ENCODE results near the gene LYST.

- TF ChIP-seq CTCF (IDR thresholded peaks at IDR 0.05): no peak
- no peak for TF ChIP-seq EP300 (IDR thresholded peaks at IDR 0.05)
- no peak for TF ChIP-seq POLR2A (IDR thresholded peaks at IDR 0.05)
- no peak for TF ChIP-seq POLR2AphosphoS5 (IDR thresholded peaks at IDR 0.05)
Observed at GRCh38 chr1:235651170-235651806, 215.4 kb downstream of the LYST start.

Measured in stomach (tissue), 4 donors.